ENCODE measurements around the gene OR51V1.
"Not testable (repeated sequence)": the region's sequence is repeated elsewhere in the genome, so short reads cannot be mapped to it uniquely, and the experiment has no call there.

OR51V1 gene

DNA sequence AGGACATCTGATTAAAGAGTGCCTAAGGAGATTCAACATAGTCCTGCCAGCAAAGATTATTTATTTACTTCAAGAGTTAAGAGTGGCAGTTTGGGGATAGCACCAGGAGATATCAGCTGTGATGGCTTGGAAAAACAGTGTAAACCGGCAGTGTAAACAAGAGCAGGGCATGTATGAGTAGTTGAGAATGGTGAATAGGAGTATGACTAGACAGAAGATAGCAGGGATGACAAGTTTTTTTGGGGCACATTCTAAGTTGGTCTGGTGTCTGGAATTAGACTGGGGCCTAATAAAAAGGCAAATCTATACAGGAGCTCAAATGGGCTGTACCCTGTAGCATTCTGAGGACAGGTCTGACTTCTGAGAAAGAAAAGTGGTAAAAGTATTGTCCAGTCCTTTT lies 39.4 kb downstream of the OR51V1 start:
- not testable (repeated sequence) for DNase-seq

DNA sequence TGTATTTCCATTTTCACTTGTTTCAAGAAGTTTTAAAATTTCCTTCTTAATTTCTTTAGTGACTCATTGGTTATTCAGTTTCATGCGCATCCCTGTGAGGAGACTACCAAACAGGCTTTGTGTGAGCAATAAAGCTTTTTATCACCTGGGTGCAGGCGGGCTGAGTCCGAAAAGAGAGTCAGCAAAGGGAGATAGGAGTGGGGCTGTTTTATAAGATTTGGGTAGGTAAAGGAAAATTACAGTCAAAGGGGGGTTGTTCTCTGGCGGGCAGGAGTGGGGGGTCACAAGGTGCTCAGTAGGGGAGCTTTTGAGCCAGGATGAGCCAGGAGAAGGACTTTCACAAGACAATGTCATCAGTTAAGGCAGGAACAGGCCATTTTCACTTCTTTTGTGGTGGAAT lies 40.3 kb downstream of the OR51V1 start:
- DNase-seq: not testable (repeated sequence)

- no peak for DNase-seq
These were observed 40.7 kb downstream of the OR51V1 start for GRCh38 chr11:5159806-5160205.

DNA sequence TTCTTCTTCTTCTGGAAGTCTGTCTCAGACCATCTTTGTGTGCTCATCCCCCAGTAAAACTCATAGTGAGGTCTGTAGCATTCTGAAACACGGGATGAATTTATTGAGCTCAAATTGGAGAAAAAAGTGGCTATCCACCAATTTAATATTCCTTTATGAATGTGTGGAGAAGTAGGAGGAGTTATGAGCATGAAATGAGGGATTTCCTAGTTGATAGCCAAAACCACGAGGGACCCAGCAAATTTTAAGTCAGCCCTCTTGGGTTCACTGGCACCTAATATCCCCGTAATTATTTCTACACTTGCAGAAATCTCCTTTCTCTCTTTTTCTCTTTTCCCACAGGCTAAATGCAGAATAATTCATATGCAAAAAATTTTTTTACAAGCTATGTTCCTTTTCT lies 45.8 kb downstream of the OR51V1 start, which contains the start of gene OR52A1:
OR52A1 (minus strand) TSS at position 101 of the 400 bp plus-strand sequence. CDS start 2,388 bp downstream, outside the sequence.
- no peak for DNase-seq

- no peak for DNase-seq
These were observed 46.7 kb downstream of the OR51V1 start for GRCh38 chr11:5153574-5154431.

DNA sequence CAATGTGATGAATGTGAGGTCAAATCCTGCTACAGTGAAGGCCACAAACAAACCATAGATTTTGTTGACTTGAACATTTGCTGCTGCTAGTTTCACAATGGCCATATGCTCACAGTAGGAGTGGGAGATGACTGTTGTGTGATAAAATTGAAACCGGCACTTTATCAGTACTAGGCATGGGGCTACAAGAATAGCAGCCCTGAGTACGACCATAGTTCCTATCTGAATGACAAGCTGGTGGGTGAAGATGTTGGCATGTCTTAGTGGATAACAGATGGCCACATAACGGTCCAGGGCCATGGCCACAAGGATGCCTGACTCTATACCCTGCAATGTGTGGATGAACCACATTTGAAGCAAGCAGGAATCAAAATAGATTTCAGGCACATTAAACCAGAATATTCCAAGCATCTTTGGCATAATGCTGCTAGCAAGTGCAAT lies 48.7 kb downstream of the OR51V1 start:
- no peak for DNase-seq

All from activated CD4-positive, alpha-beta T cell treated with anti-CD3 and anti-CD28 coated beads, Interleukin-2, amount 50 U/mL, for 48 hours (primary cell).